ENCODE results near the gene AOC2.
A peak's percentile ranks its signal among the peaks of the same experiment; 100 is the strongest.

The AOC2 gene

GRCh38 chr17:42844271-42844670, at the start of gene AOC2:
AOC2 (plus strand) TSS chr17:42844580; CDS start chr17:42844627, 47 bp downstream.
- DNase-seq: no peak

GRCh38 chr17:42795061-42795460, 49.3 kb upstream of the AOC2 start:
- no peak for DNase-seq

- no peak for DNase-seq
Measured at GRCh38 chr17:42795465-42795864, 48.9 kb upstream of the AOC2 start.

GRCh38 chr17:42796066-42796758, 48.2 kb upstream of the AOC2 start:
- DNase-seq: no peak

GRCh38 chr17:42797067-42798007, 47.0 kb upstream of the AOC2 start:
- no peak for DNase-seq

- no peak for DNase-seq
Measured at GRCh38 chr17:42798011-42798382, 46.4 kb upstream of the AOC2 start.

- DNase-seq: peak; percentile 84
Measured at GRCh38 chr17:42798383-42799380, 45.7 kb upstream of the AOC2 start, which contains the start of the genes CNTD1 and COA3. CNTD1 (plus strand) TSS chr17:42798861; CDS start chr17:42799068, 207 bp downstream. COA3 (minus strand) TSS chr17:42798704; CDS start chr17:42798681, 23 bp downstream.

GRCh38 chr17:42803074-42803883, 41.1 kb upstream of the AOC2 start:
- DNase-seq: no peak

GRCh38 chr17:42804918-42805367, 39.4 kb upstream of the AOC2 start:
- no peak for DNase-seq

GRCh38 chr17:42806249-42806648, 38.1 kb upstream of the AOC2 start:
- DNase-seq: no peak

GRCh38 chr17:42809250-42809649, 35.1 kb upstream of the AOC2 start:
- DNase-seq: peak; percentile 64

GRCh38 chr17:42814633-42815399, 29.6 kb upstream of the AOC2 start:
- peak; percentile 88 for DNase-seq

- peak; percentile 52 for DNase-seq
Measured at GRCh38 chr17:42817866-42818265, 26.5 kb upstream of the AOC2 start.

GRCh38 chr17:42818379-42818778, 26.0 kb upstream of the AOC2 start:
- DNase-seq: no peak

- peak; percentile 46 for DNase-seq
Measured at GRCh38 chr17:42819939-42820535, 24.3 kb upstream of the AOC2 start.

- no peak for DNase-seq
Measured at GRCh38 chr17:42821176-42821575, 23.2 kb upstream of the AOC2 start.

- DNase-seq: no peak
Measured at GRCh38 chr17:42827472-42827871, 16.9 kb upstream of the AOC2 start.

- DNase-seq: no peak
Measured at GRCh38 chr17:42830971-42831370, 13.4 kb upstream of the AOC2 start.

- no peak for DNase-seq
Measured at GRCh38 chr17:42832213-42832933, 12.0 kb upstream of the AOC2 start.
